A549 (cell line): ENCODE measurements around the gene PLCH1. TPM values are rescaled to one million over a fixed set of nuclear protein-coding genes. Genes with fewer than 3 reads are reported as not detected.

Source experiments
- ATAC-seq, 2 experiments: fragments of 200-7000 bp in 1 of 2; fragments of >200 bp in 1 of 2; cut with Nextera tagmentation in 1 of 2; cut with Tn5 transposase in 1 of 2; 3 replicates each; pipeline versions ENCODE4 v1.8.0 to v1.9.1; 2018 to 2020; ENCODE audit warnings: mild to moderate bottlenecking in 1 of 2, moderate library complexity in 1 of 2
- CTCF ChIA-PET: fragments of 300-600 bp; sonication (Branson Sonifier 250); formaldehyde crosslinking; extraction: SDS; loops from one replicate; lab custom pipeline; 2021; ENCODE audit warnings: antibody characterized with exemption, inconsistent platforms; lab: Yijun Ruan, JAX
- POLR2A ChIA-PET: fragments of 350-600 bp; formaldehyde crosslinking; extraction: SDS; loops from one replicate; lab custom pipeline; 2021; ENCODE audit warnings: antibody characterized with exemption, inconsistent platforms; lab: Yijun Ruan, JAX
- DNase-seq, 2 experiments: peaks; one replicate each; pipeline versions ENCODE4 v3.0.0 to v3.0.0-alpha.2; 2011 to 2016; ENCODE audit warnings: low read depth in 1 of 2, low spot score in 1 of 2
- FAIRE-seq: peaks from 2 replicates; lab custom pipeline; 2011; peaks lifted over from hg19 to GRCh38; lab: Jason Lieb, UNC
- H3K27ac ChIP-seq, 2 experiments: fragments of >200 bp; sonication (Bioruptor Twin); formaldehyde crosslinking; 3 replicates each; pipeline ENCODE4 v1.5.1; 2016 to 2017
- H3K4me1 ChIP-seq: fragments of >200 bp; sonication (Bioruptor Twin); formaldehyde crosslinking; 3 replicates; pipeline ENCODE4 v1.6.1; 2016
- H3K4me2 ChIP-seq: fragments of >200 bp; sonication (Bioruptor Twin); formaldehyde crosslinking; 3 replicates; pipeline ENCODE4 v1.6.1; 2016
- H3K4me3 ChIP-seq: fragments of >200 bp; sonication (Bioruptor Twin); formaldehyde crosslinking; 3 replicates; pipeline ENCODE4 v1.5.1; 2016
- H3K9me3 ChIP-seq: fragments of >200 bp; sonication (Bioruptor Twin); formaldehyde crosslinking; 3 replicates; pipeline ENCODE4 v1.6.1; 2016
- CBX8 ChIP-seq: fragments of 200-600 bp; sonication (generic); IDR thresholded peaks from 2 replicates; pipeline ENCODE4 v1.6.1; 2016
- EHF ChIP-seq: fragments of 250-450 bp; sonication (Bioruptor Pico); IDR thresholded peaks from 2 replicates; pipeline ENCODE4 v1.5.0; 2020; ENCODE audit warnings: mild to moderate bottlenecking
- ELK1 ChIP-seq: fragments of 150-350 bp; IDR thresholded peaks from 2 replicates; pipeline ENCODE4 v1.6.1; 2014; ENCODE audit warnings: low read depth, mild to moderate bottlenecking, low read length
- FOSB ChIP-seq: fragments of 250-450 bp; sonication (Bioruptor Pico); IDR thresholded peaks from 2 replicates; pipeline ENCODE4 v1.5.0; 2020; ENCODE audit warnings: mild to moderate bottlenecking, moderate library complexity
- FOXS1 ChIP-seq: fragments of 250-450 bp; sonication (Bioruptor Pico); IDR thresholded peaks from 2 replicates; pipeline ENCODE4 v1.5.0; 2020; ENCODE audit warnings: mild to moderate bottlenecking, moderate library complexity
- GATA3 ChIP-seq: IDR thresholded peaks from 2 replicates; pipeline ENCODE4 v1.6.1; 2012; ENCODE audit warnings: borderline replicate concordance
- HDAC2 ChIP-seq: fragments of 200-600 bp; sonication (generic); IDR thresholded peaks from 2 replicates; pipeline ENCODE4 v1.6.1; 2016
- HOXA7 ChIP-seq: fragments of 250-450 bp; sonication (Bioruptor Pico); IDR thresholded peaks from 2 replicates; pipeline ENCODE4 v1.5.0; 2020; ENCODE audit warnings: mild to moderate bottlenecking, moderate library complexity
- HOXB13 ChIP-seq: fragments of 250-450 bp; sonication (Bioruptor Pico); IDR thresholded peaks from 2 replicates; pipeline ENCODE4 v1.5.0; 2020; ENCODE audit warnings: low read depth, mild to moderate bottlenecking, moderate library complexity
- JUNB ChIP-seq: fragments of >200 bp; sonication (Bioruptor Twin); formaldehyde crosslinking; IDR thresholded peaks from 2 replicates; pipeline ENCODE4 v1.6.1; 2016
- NFE2L2 ChIP-seq: fragments of 150-350 bp; conservative IDR thresholded peaks from 2 replicates; pipeline ENCODE4 v1.6.1; 2014; ENCODE audit warnings: low read length
- NPAS2 ChIP-seq: fragments of 250-450 bp; sonication (Bioruptor Pico); IDR thresholded peaks from 2 replicates; pipeline ENCODE4 v1.8.0; 2022; ENCODE audit warnings: mild to moderate bottlenecking, moderate library complexity, borderline replicate concordance
- PBX3 ChIP-seq: IDR thresholded peaks from 2 replicates; pipeline ENCODE4 v1.6.1; 2012
- RCOR1 ChIP-seq: fragments of 150-350 bp; IDR thresholded peaks from 2 replicates; pipeline ENCODE4 v1.6.1; 2014; ENCODE audit warnings: antibody characterized with exemption, low read length, low read depth
- RFX5 ChIP-seq: fragments of 450-650 bp; IDR thresholded peaks from 2 replicates; pipeline ENCODE4 v1.7.1; 2014; ENCODE audit warnings: antibody characterized with exemption, mild to moderate bottlenecking, moderate library complexity
- SREBF2 ChIP-seq: fragments of 450-650 bp; IDR thresholded peaks from 2 replicates; pipeline ENCODE4 v1.6.1; 2014; ENCODE audit warnings: mild to moderate bottlenecking, moderate library complexity
- TP53 ChIP-seq: fragments of 250-450 bp; sonication (Bioruptor Pico); IDR thresholded peaks from 2 replicates; pipeline ENCODE4 v1.5.0; 2021; ENCODE audit warnings: mild to moderate bottlenecking, moderate library complexity
- USF2 ChIP-seq: fragments of 450-650 bp; IDR thresholded peaks from 2 replicates; pipeline ENCODE4 v1.6.1; 2014; ENCODE audit warnings: antibody characterized with exemption
- ZC3H11A ChIP-seq: fragments of 450-650 bp; IDR thresholded peaks from 2 replicates; pipeline ENCODE4 v1.6.1; 2014; ENCODE audit warnings: antibody characterized with exemption, mild to moderate bottlenecking
- WGBS: methylation state at CpG from one replicate; pipeline ENCODE4 v1.1.6; 2017; ENCODE audit errors: missing lambda C conversion rate; 5-methylcytosine and 5-hydroxymethylcytosine counted together
- polyA plus RNA-seq, 4 experiments: library from polyadenylated mRNA; depleted of rRNA in 3 of 4; stranded (reverse); fragments of >200 nt; fragmentation: RNase III in 1 of 4; extraction: RNeasy Plus Mini Kit Qiagen cat#74134 plus additional on column Dnase treatment in 1 of 4; gene quantifications; 2 replicates in 3 of 4; 3 replicates in 1 of 4; pipeline ENCODE4 v1.2.3, GENCODE V29; 2011 to 2017
- TF ChIP-seq, protein P1 (sequence below): IDR thresholded peaks from 2 replicates; pipeline ENCODE4 v1.6.1; 2012; ENCODE audit warnings: low read depth, borderline replicate concordance
- TF ChIP-seq, protein P2 (sequence below): fragments of 250-450 bp; sonication (Bioruptor Pico); IDR thresholded peaks from 2 replicates; pipeline ENCODE4 v1.5.0; 2021; ENCODE audit warnings: mild to moderate bottlenecking, moderate library complexity, borderline replicate concordance
- TF ChIP-seq, protein P3 (sequence below): fragments of 200-600 bp; sonication (generic); IDR thresholded peaks from 2 replicates; pipeline ENCODE4 v1.6.1; 2016; ENCODE audit warnings: antibody characterized with exemption, mild to moderate bottlenecking, moderate library complexity

Gene PLCH1
- polyA plus RNA-seq, 2 of the 4 experiments (the other 2 are of a cell fraction): 2.1 to 11.1 TPM

DNA sequence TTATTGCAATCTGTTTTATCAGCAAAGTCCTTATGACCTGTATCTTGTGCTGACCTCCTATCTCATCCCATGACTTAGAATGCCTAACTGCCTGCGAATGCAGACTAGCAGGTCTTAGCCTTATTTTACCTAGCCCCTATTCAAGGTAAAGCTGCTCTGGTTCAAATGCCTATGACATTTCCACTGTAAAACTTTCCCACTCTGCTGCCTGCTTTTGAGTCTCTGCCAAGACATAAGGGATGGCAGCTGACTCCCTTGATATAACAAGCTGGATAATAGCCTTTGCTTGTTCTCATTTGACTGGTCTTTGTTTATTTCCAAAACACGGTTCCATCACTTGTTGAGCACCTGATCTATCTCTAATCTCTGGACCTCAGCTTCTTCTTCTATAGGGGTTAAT, 319.5 kb downstream of the PLCH1 start:
- POLR2A ChIA-PET: no interaction called here
- Histone ChIP-seq H3K9me3 (0 out of 3 replicates have a peak, but pooled peaks cover 8% of the 10 kb centered on the region), H3K4me1 (no peaks in the 10 kb centered on the region), H3K27ac (no peak overlapping the region), H3K4me3 (no peak overlapping the region), H3K4me2 (no peak overlapping the region)
- 73% methylated on average over 2 of the region's 2 CpGs for WGBS
- CTCF ChIA-PET: no interaction called here
- DNase-seq (no peak), ATAC-seq (no peak), FAIRE-seq (no peak)
- TF ChIP-seq CBX8 (no peak), HOXA7 (CRISPR knock-in tag) (no peak), RCOR1 (no peak), JUNB (no peak), NFE2L2 (no peak), PBX3 (no peak), HOXB13 (CRISPR knock-in tag) (no peak), USF2 (no peak), EHF (CRISPR knock-in tag) (no peak), GATA3 (no peak), TP53 (no peak), ELK1 (no peak), RFX5 (no peak)
- TF ChIP-seq, protein P1, sequence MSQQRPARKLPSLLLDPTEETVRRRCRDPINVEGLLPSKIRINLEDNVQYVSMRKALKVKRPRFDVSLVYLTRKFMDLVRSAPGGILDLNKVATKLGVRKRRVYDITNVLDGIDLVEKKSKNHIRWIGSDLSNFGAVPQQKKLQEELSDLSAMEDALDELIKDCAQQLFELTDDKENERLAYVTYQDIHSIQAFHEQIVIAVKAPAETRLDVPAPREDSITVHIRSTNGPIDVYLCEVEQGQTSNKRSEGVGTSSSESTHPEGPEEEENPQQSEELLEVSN: no peak
- TF ChIP-seq, protein P2, sequence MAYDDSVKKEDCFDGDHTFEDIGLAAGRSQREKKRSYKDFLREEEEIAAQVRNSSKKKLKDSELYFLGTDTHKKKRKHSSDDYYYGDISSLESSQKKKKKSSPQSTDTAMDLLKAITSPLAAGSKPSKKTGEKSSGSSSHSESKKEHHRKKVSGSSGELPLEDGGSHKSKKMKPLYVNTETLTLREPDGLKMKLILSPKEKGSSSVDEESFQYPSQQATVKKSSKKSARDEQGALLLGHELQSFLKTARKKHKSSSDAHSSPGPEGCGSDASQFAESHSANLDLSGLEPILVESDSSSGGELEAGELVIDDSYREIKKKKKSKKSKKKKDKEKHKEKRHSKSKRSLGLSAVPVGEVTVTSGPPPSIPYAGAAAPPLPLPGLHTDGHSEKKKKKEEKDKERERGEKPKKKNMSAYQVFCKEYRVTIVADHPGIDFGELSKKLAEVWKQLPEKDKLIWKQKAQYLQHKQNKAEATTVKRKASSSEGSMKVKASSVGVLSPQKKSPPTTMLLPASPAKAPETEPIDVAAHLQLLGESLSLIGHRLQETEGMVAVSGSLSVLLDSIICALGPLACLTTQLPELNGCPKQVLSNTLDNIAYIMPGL (CRISPR knock-in tag): no peak
- TF ChIP-seq, protein P3, sequence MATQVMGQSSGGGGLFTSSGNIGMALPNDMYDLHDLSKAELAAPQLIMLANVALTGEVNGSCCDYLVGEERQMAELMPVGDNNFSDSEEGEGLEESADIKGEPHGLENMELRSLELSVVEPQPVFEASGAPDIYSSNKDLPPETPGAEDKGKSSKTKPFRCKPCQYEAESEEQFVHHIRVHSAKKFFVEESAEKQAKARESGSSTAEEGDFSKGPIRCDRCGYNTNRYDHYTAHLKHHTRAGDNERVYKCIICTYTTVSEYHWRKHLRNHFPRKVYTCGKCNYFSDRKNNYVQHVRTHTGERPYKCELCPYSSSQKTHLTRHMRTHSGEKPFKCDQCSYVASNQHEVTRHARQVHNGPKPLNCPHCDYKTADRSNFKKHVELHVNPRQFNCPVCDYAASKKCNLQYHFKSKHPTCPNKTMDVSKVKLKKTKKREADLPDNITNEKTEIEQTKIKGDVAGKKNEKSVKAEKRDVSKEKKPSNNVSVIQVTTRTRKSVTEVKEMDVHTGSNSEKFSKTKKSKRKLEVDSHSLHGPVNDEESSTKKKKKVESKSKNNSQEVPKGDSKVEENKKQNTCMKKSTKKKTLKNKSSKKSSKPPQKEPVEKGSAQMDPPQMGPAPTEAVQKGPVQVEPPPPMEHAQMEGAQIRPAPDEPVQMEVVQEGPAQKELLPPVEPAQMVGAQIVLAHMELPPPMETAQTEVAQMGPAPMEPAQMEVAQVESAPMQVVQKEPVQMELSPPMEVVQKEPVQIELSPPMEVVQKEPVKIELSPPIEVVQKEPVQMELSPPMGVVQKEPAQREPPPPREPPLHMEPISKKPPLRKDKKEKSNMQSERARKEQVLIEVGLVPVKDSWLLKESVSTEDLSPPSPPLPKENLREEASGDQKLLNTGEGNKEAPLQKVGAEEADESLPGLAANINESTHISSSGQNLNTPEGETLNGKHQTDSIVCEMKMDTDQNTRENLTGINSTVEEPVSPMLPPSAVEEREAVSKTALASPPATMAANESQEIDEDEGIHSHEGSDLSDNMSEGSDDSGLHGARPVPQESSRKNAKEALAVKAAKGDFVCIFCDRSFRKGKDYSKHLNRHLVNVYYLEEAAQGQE: no peak

DNA sequence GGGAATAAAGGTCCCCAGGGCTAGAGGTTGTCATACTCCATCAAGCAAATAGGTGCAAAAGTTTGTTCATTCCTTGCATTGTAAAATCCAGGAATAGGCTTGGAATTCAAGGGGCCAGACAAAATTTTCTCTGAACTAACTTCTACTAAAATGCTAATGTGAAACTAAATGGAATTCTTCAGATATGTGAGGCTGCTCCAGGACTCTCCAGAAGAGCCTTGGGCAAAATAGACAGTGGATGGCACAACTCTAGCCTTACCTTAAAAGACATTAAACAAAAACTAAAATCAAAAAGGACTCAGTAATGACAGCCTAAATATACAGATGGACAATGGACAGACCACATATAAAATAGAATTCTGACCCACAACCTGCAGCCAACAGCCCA, 320.6 kb downstream of the PLCH1 start:
- FAIRE-seq: no peak
- H3K4me3 ChIP-seq: no peak overlapping the region
- TF ChIP-seq ZC3H11A (no peak), ELK1 (no peak), CBX8 (no peak), NFE2L2 (no peak), NPAS2 (CRISPR knock-in tag) (no peak), FOXS1 (no peak), HDAC2 (no peak), SREBF2 (no peak), JUNB (no peak), FOSB (no peak)
- H3K4me2 ChIP-seq: no peak overlapping the region
- DNase-seq: no peak
- CTCF ChIA-PET: no interaction called here
- POLR2A ChIA-PET: no interaction called here
- H3K4me1 ChIP-seq: no peaks in the 10 kb centered on the region
- no peak for ATAC-seq
- 0 out of 3 replicates have a peak, but pooled peaks cover 8% of the 10 kb centered on the region for H3K9me3 ChIP-seq
- no peak overlapping the region for H3K27ac ChIP-seq
